ENCODE data around the gene DTYMK.

DTYMK gene

DNA sequence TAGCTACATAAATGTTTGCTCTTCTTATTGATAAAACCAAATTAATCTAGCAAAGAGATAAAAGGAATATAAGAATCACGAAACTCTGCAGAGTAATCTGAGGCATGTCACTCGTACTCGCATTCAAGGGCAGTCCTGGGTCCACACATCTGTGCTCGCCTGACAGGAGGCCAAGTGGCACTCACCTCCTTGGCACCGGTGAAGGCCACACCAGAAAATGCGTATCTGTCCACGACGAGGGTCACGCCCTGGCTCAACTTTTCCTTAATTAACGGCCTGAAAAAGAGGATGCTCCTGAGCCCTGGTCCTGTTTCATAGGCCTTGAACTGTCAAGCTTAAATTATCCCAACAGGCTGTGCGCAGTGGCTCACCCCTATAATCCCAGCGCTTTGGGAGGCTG, 6.6 kb downstream of the DTYMK start:
- no peak overlapping the region for H3K9ac ChIP-seq (ENCODE audit: low read length in 2 of 2)
- H3K9me3 ChIP-seq (ENCODE audit: control insufficient read depth in 2 of 2, low read length in 2 of 2), result no peaks in the 10 kb centered on the region
- peaks cover 3% of the 10 kb centered on the region for H3K4me1 ChIP-seq (ENCODE audit: control insufficient read depth, insufficient read depth, low read length)
- H3K27me3 ChIP-seq (ENCODE audit: control insufficient read depth in 1 of 2, insufficient read depth in 2 of 2, low read length in 2 of 2), result no peaks in the 10 kb centered on the region
- peaks cover 9 to 21% of the 10 kb centered on the region in 2 donors for H3K36me3 ChIP-seq (ENCODE audit: control insufficient read depth in 2 of 2, insufficient read depth in 2 of 2, low read length in 2 of 2)
- H3K4me3 ChIP-seq (ENCODE audit: low read length in 2 of 2), result no peak overlapping the region
- H3K27ac ChIP-seq (ENCODE audit: low read length), result no peak overlapping the region

DNA sequence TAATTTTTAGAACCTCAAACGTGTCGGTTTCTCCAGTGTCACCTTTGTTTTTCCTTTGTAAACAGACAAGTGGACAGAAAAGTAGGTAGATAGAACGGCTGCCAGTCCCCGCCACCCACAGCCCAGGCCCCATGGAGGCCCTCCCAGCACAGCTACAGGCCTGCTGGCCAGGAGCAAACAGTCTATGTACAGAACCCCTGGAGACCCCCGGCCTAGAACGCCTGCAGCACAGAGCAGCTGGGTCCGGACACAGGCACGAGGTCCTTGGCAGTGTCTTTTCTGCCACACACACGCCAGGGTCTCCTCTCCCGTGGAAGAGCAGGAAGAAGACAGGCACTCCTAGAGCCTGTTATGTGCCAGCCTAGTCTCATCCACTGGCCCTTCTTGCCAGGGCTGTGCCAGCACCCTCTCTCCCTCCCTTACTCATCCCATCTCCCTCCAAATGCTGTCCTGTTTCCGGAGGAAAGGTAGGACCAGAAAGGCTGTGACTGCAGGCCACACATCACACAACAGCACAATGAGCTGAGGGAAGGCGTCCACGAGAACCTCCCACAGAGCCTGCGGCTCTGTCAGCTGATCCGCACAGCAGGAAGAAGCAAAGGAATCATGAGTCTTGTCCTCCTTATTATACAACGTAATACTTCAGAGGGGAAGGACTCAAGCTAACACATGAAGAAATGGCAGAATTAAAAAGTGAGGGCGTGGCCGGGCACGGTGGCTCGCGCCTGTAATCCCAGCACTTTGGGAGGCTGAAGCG, 7.7 kb downstream of the DTYMK start:
- H3K9me3 ChIP-seq (ENCODE audit: control insufficient read depth in 2 of 2, low read length in 2 of 2), result no peaks in the 10 kb centered on the region
- peaks cover 7% of the 10 kb centered on the region for H3K4me1 ChIP-seq (ENCODE audit: control insufficient read depth, insufficient read depth, low read length)
- H3K4me3 ChIP-seq (ENCODE audit: low read length in 2 of 2), result no peak overlapping the region
- H3K9ac ChIP-seq (ENCODE audit: low read length in 2 of 2), result no peak overlapping the region
- no peak overlapping the region for H3K27ac ChIP-seq (ENCODE audit: low read length)
- peaks cover 9 to 26% of the 10 kb centered on the region in 2 donors for H3K36me3 ChIP-seq (ENCODE audit: control insufficient read depth in 2 of 2, insufficient read depth in 2 of 2, low read length in 2 of 2)
- no peaks in the 10 kb centered on the region for H3K27me3 ChIP-seq (ENCODE audit: control insufficient read depth in 1 of 2, insufficient read depth in 2 of 2, low read length in 2 of 2)

DNA sequence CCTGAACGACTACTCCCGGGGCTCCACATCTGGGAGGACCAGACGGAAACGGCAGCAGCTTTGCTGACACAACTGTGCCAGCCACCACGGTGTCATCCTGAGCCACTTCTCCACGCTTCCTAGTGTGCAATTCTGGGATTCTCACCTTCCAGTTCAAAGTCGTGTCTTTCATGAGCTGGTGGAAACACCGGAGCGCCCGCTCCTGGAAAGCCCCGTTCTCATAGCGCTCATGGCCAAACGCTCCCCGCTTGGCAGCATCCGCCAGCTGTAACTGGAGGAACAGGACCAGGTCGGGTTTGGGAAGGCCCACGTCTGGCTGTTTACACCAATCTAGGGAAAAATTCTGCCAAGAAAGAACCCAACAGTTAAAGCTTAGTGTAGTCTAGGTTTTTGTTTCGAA, 8.3 kb downstream of the DTYMK start:
- Histone ChIP-seq H3K36me3 (ENCODE audit: control insufficient read depth in 2 of 2, insufficient read depth in 2 of 2, low read length in 2 of 2) (peaks cover 9 to 27% of the 10 kb centered on the region in 2 donors), H3K27me3 (ENCODE audit: control insufficient read depth in 1 of 2, insufficient read depth in 2 of 2, low read length in 2 of 2) (no peaks in the 10 kb centered on the region), H3K9me3 (ENCODE audit: control insufficient read depth in 2 of 2, low read length in 2 of 2) (no peaks in the 10 kb centered on the region), H3K4me1 (ENCODE audit: control insufficient read depth, insufficient read depth, low read length) (peaks cover 8% of the 10 kb centered on the region), H3K9ac (ENCODE audit: low read length in 2 of 2) (no peak overlapping the region), H3K27ac (ENCODE audit: low read length) (no peak overlapping the region), H3K4me3 (ENCODE audit: low read length in 2 of 2) (no peak overlapping the region)

DNA sequence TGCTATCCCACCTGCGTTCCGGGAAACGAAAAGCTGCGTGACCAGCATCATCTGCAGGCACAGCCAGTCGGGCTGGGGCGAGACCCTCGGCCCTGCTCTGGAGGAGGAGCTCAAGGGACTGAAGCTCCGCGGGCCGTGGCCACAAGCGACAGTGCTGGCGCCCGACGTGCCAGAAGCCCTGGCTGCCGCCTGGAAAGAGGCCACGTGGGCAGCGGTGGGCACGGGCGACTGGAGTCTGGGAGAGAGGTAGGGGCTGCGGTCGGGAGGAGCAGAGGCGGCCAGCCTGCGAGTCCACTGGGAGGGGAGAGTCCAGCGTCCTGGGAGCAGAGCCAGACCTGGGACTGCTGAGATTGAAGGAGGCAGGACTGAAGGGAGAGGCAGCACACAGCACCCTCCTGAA, 9.2 kb downstream of the DTYMK start:
- H3K27me3 ChIP-seq (ENCODE audit: control insufficient read depth in 1 of 2, insufficient read depth in 2 of 2, low read length in 2 of 2), result no peaks in the 10 kb centered on the region
- no peak overlapping the region for H3K27ac ChIP-seq (ENCODE audit: low read length)
- peaks cover 8% of the 10 kb centered on the region for H3K4me1 ChIP-seq (ENCODE audit: control insufficient read depth, insufficient read depth, low read length)
- H3K9ac ChIP-seq (ENCODE audit: low read length in 2 of 2), result no peak overlapping the region
- peaks cover 9 to 27% of the 10 kb centered on the region in 2 donors for H3K36me3 ChIP-seq (ENCODE audit: control insufficient read depth in 2 of 2, insufficient read depth in 2 of 2, low read length in 2 of 2)
- no peaks in the 10 kb centered on the region for H3K9me3 ChIP-seq (ENCODE audit: control insufficient read depth in 2 of 2, low read length in 2 of 2)
- no peak overlapping the region for H3K4me3 ChIP-seq (ENCODE audit: low read length in 2 of 2)

DNA sequence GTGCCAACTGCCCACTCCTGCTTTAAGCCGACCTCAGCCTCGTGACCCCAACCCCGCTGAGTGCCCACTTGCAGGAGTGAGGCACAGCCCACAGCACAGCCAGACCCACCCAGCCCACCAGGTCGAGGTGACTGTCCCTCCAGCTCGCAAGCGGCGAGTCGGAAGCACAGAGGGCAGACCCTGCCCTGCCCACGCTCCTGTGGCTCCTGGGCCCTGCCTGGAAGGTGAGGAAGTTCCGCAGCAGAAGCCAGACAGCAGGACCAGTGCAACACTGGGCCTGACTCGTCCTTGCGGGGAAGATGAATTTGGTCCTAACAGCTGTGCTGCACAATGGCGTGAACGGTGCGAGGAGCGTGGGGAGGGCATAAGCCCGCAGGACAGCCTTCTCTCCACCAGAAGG, 9.9 kb downstream of the DTYMK start:
- Histone ChIP-seq H3K27ac (ENCODE audit: low read length) (no peak overlapping the region), H3K4me1 (ENCODE audit: control insufficient read depth, insufficient read depth, low read length) (peaks cover 8% of the 10 kb centered on the region), H3K9me3 (ENCODE audit: control insufficient read depth in 2 of 2, low read length in 2 of 2) (no peaks in the 10 kb centered on the region), H3K4me3 (ENCODE audit: low read length in 2 of 2) (no peak overlapping the region), H3K36me3 (ENCODE audit: control insufficient read depth in 2 of 2, insufficient read depth in 2 of 2, low read length in 2 of 2) (peaks cover 13 to 26% of the 10 kb centered on the region in 2 donors), H3K27me3 (ENCODE audit: control insufficient read depth in 1 of 2, insufficient read depth in 2 of 2, low read length in 2 of 2) (no peaks in the 10 kb centered on the region), H3K9ac (ENCODE audit: low read length in 2 of 2) (no peak overlapping the region)

DNA sequence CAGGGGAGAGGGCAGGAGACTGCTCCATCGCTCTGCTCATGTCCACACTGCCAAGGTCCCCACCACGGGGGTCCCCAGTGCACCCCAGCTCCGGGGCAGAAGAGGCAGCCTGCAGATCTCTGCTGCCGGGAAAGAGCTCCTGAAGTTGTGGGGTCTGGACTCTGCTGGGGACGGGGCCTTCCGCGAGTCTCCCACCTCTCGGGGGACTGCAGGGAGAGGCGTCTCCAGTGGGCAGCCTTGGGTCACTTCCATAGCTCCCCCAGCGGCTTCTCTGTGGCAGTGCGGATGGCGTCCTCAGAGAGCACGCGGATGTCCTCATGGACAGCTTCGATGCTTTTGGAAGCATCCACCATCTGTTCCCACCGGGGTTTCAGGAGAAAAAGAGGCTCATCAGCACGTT, 10.7 kb downstream of the DTYMK start:
- H3K4me1 ChIP-seq (ENCODE audit: control insufficient read depth, insufficient read depth, low read length), result peaks cover 5% of the 10 kb centered on the region
- H3K9ac ChIP-seq (ENCODE audit: low read length in 2 of 2), result no peak overlapping the region
- H3K9me3 ChIP-seq (ENCODE audit: control insufficient read depth in 2 of 2, low read length in 2 of 2), result no peaks in the 10 kb centered on the region
- H3K27me3 ChIP-seq (ENCODE audit: control insufficient read depth in 1 of 2, insufficient read depth in 2 of 2, low read length in 2 of 2), result no peaks in the 10 kb centered on the region
- H3K36me3 ChIP-seq (ENCODE audit: control insufficient read depth in 2 of 2, insufficient read depth in 2 of 2, low read length in 2 of 2), result peaks cover 14 to 27% of the 10 kb centered on the region in 2 donors
- H3K27ac ChIP-seq (ENCODE audit: low read length), result no peak overlapping the region
- no peak overlapping the region for H3K4me3 ChIP-seq (ENCODE audit: low read length in 2 of 2)

DNA sequence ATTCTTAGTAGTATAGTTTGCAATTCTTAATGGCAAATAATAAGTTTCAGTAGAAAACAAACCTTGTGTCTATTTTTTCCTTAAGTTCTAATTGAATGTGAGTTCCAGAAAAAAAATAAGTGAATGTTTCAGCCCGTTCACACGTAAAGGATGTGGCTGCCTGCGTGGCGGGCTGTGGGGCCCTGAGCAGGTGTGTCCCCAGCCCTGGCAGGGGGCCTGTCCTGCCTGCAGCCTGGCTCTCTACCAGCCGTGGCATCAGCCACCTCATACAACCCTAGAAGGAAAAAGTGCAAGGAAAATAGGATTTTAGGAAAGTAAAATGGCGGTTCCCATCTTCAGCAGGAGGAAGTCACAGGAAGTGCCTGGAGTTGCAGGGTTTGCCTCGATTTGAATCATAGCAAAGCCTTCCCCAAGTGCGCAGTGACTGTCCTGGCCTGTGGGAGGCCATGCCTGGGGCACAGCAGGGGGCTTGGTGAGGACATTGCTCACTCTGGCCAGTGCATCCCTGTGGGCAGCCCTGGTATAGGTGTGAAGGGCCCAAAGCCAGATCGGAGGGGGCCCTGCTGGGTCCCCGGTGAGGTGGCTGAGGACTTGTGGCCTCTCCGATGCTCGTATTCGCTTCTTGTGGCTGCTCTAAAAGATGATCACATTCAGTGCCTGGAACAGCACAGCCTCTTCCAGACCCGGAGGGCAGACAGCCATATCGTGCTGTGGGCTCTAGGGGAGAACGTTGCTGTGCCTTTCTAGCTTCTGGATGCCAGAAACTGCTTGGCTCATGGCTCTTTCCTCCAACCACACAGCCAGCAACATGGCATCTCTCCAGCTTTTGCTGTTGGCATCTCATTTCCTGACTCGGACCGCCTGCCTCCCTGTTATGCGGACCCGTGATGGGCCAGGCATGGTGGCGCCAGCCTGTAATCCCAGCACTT, 12.6 kb downstream of the DTYMK start:
- Histone ChIP-seq H3K27ac (ENCODE audit: low read length) (no peak overlapping the region), H3K9me3 (ENCODE audit: control insufficient read depth in 2 of 2, low read length in 2 of 2) (no peaks in the 10 kb centered on the region), H3K4me3 (ENCODE audit: low read length in 2 of 2) (no peak overlapping the region), H3K36me3 (ENCODE audit: control insufficient read depth in 2 of 2, insufficient read depth in 2 of 2, low read length in 2 of 2) (peaks cover 25 to 34% of the 10 kb centered on the region in 2 donors), H3K4me1 (ENCODE audit: control insufficient read depth, insufficient read depth, low read length) (peaks cover 5% of the 10 kb centered on the region), H3K9ac (ENCODE audit: low read length in 2 of 2) (no peak overlapping the region), H3K27me3 (ENCODE audit: control insufficient read depth in 1 of 2, insufficient read depth in 2 of 2, low read length in 2 of 2) (no peaks in the 10 kb centered on the region)

DNA sequence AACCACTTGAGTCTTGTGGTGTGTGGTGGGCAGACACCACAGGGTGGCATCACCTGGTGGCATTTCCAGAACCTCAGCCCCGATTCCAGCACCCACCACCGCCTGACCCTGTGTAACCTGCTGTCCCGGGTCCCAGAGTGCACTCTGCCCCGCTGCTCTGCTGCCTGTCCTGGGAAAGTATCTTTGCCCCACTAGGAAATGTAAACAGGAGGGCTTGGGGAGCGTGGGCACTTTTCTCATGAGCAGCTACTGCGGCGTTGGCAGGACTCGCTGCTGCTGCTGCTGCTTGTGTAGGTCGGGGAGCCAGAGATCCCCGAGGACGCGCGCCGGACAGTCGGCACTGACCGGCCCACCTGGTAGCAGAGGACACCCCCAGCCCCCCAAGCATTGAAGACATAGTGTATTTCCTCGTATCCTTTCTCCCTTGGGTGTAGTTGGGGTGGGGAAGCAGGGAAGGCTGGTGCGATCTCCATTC, 13.4 kb downstream of the DTYMK start:
- Histone ChIP-seq H3K4me3 (ENCODE audit: low read length in 2 of 2) (no peak overlapping the region), H3K9me3 (ENCODE audit: control insufficient read depth in 2 of 2, low read length in 2 of 2) (no peaks in the 10 kb centered on the region), H3K4me1 (ENCODE audit: control insufficient read depth, insufficient read depth, low read length) (peaks cover 5% of the 10 kb centered on the region), H3K27me3 (ENCODE audit: control insufficient read depth in 1 of 2, insufficient read depth in 2 of 2, low read length in 2 of 2) (no peaks in the 10 kb centered on the region), H3K27ac (ENCODE audit: low read length) (no peak overlapping the region), H3K9ac (ENCODE audit: low read length in 2 of 2) (no peak overlapping the region), H3K36me3 (ENCODE audit: control insufficient read depth in 2 of 2, insufficient read depth in 2 of 2, low read length in 2 of 2) (peaks cover 29 to 36% of the 10 kb centered on the region in 2 donors)

DNA sequence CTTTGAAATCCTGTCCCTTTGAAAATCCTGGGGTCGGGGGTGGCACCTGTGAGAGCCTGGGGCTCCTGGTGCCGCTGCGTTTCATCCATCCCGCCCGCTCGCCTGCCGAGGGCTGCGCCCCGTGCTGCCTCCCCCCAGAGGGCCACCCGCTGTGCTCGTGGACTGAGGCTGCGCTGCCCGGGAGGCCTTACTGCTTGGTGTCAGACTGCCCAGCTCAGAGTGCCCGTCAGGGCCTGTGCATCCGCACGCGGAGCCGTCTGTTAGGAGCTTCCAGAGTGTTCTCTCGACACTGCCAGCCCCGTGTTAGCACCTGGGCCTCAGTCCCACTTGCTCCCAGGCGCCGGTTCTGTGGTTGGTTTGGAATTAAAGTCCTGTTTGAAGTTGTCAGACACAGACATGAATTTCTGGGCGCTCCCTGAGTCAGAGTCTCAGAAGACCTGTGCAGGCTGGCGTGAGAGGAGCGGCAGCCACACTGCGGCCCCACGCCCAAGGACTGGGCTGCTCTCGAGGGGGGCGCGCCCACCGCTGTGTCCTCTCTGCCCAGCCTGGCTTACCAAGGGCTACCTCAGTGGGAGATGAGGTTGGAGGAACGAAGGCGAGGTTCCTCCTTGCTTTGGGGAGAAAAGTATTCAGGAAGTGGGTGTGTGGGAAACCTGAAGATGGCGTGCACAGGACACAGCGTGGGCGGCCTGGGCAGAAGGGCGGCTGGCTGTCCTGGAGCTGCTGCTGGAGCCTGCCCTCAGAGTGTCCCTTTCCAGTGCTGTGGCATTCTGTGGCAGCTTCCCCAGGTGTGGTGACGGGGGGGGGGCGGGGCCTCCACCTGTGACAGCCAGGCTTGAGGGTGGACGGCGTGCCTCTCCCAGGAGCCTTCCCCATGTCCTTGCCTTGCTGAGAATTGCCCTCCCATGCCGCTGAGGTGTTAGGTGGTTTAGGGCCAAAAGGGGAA, 14.1 kb downstream of the DTYMK start:
- no peaks in the 10 kb centered on the region for H3K9me3 ChIP-seq (ENCODE audit: control insufficient read depth in 2 of 2, low read length in 2 of 2)
- H3K9ac ChIP-seq (ENCODE audit: low read length in 2 of 2), result no peak overlapping the region
- H3K36me3 ChIP-seq (ENCODE audit: control insufficient read depth in 2 of 2, insufficient read depth in 2 of 2, low read length in 2 of 2), result peaks cover 36 to 40% of the 10 kb centered on the region in 2 donors
- H3K4me3 ChIP-seq (ENCODE audit: low read length in 2 of 2), result no peak overlapping the region
- H3K27ac ChIP-seq (ENCODE audit: low read length), result no peak overlapping the region
- H3K4me1 ChIP-seq (ENCODE audit: control insufficient read depth, insufficient read depth, low read length), result peaks cover 5% of the 10 kb centered on the region
- no peaks in the 10 kb centered on the region for H3K27me3 ChIP-seq (ENCODE audit: control insufficient read depth in 1 of 2, insufficient read depth in 2 of 2, low read length in 2 of 2)

Measured in stomach smooth muscle (tissue), 2 donors.